Fibroblast of the aortic adventitia (primary cell): ENCODE results near the gene HRH4. TPM values are rescaled to one million over a fixed set of nuclear protein-coding genes. Genes with fewer than 3 reads are reported as not detected.

Source experiments
- DNase-seq: peaks from one replicate; pipeline ENCODE4 v3.0.0-alpha.2; 2010; ENCODE audit warnings: low read depth
- H3K4me3 ChIP-seq: 2 replicates; pipeline ENCODE4 v1.5.1; 2011; ENCODE audit warnings: low read depth, mild to moderate bottlenecking, control low read depth, low read length, moderate library complexity
- small RNA-seq: library from RNA; depleted of rRNA; stranded (forward); fragments of <200 nt; gene quantifications from one replicate; pipeline ENCODE3, GENCODE V24; 2012
- total RNA-seq: library from RNA; depleted of rRNA; stranded (reverse); fragments of >200 nt; gene quantifications from 2 replicates; pipeline ENCODE4 v1.2.3, GENCODE V29; 2012; ENCODE audit warnings: low replicate concordance
- TF ChIP-seq, protein P1 (sequence below): IDR thresholded peaks from 2 replicates; pipeline ENCODE4 v1.5.1; 2011; ENCODE audit warnings: mild to moderate bottlenecking, low read length, control low read depth, inconsistent platforms; ENCODE audit not compliant: insufficient read depth

The HRH4 gene
- total RNA-seq, 1 donor: under 0.01 TPM

DNA sequence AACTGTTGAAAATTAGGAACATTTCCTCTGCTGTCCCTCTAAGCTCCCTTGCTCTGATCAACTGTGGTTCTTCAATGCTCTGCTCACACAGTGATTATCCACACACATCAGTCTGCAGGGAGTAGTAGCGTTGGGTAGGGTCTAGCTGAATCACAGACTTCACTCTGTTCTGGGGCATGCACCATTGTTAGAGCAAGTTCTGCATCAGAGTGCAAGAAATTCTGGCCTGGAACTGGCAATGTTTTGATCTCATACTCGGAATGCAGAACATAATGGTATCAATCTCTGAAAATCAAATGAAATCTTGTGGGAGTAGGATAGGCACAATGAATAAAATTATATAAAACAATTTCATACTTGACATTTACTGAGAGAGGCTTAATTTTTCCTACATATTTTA, 55.3 kb downstream of the HRH4 start:
- TF ChIP-seq, protein P1, sequence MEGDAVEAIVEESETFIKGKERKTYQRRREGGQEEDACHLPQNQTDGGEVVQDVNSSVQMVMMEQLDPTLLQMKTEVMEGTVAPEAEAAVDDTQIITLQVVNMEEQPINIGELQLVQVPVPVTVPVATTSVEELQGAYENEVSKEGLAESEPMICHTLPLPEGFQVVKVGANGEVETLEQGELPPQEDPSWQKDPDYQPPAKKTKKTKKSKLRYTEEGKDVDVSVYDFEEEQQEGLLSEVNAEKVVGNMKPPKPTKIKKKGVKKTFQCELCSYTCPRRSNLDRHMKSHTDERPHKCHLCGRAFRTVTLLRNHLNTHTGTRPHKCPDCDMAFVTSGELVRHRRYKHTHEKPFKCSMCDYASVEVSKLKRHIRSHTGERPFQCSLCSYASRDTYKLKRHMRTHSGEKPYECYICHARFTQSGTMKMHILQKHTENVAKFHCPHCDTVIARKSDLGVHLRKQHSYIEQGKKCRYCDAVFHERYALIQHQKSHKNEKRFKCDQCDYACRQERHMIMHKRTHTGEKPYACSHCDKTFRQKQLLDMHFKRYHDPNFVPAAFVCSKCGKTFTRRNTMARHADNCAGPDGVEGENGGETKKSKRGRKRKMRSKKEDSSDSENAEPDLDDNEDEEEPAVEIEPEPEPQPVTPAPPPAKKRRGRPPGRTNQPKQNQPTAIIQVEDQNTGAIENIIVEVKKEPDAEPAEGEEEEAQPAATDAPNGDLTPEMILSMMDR: no peak
- no peak overlapping the region for H3K4me3 ChIP-seq

DNA sequence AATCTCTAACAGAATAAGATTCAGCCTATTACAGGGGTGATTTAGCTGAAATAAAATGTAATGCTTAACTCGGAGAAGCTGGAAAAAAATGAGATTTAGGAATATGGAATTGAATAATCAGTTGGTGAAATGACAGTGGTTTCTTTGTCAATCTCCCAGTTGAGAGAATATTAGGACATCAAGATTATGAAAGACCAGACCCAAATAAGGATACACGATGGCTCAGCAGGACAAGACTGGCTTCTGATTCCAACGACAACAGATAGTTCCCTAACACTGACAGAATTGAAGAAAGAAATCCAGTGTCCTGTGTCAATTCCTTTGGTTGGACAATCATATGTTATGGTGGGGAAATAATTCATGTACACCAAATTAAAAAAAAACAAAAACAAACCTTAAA, 55.8 kb downstream of the HRH4 start:
- no peak overlapping the region for H3K4me3 ChIP-seq
- DNase-seq: no peak
- TF ChIP-seq, protein P1: no peak

More for the DNA sequence above, 55.3 kb downstream of the HRH4 start:
- no peak for DNase-seq

DNA sequence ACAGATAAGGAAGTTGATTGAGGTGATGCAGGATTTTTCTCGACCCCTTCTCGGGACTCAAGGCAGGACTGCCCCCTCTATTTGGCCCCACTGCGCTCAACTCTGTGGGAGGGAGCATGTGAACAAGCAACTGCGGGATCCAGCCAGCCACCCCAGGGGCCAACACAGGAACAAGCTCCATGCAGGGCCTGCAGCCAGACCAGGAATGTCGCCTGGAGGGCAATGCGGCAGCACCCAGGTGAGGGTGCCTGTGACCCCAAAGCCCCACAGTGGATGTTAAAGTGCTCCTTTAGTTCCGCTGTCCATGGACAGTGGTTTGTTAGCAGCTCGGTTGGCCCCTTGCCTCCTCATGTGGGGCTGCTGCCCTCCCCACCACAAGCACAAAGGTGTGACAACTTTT, 57.1 kb downstream of the HRH4 start:
- TF ChIP-seq, protein P1: no peak
- H3K4me3 ChIP-seq: no peak overlapping the region
- DNase-seq: no peak

GRCh38 chr18:24518596-24518995, 58.2 kb downstream of the HRH4 start:
- no peak for DNase-seq
- H3K4me3 ChIP-seq: no peak overlapping the region
- TF ChIP-seq, protein P1: no peak

Small RNA genes lying within 50 kb of the gene (small RNA-seq; reads per million reads assigned to genes)
- gene RF00019: not detected

Other genes with a start within 250 kb of the HRH4 start
- 80.4 and 93.9 TPM in 2 replicates for gene OSBPL1A, start 62.8 kb upstream of the HRH4 start, total RNA-seq
- gene IMPACT, start 34.0 kb upstream of the HRH4 start, total RNA-seq: 48.3 and 52.2 TPM in 2 replicates